Measurements from ENCODE around the gene PIP5K1C.

GRCh38 chr19:3632098-3632497 lies 68.2 kb downstream of the PIP5K1C start:
- TF ChIP-seq CTCF (IDR thresholded peaks at IDR 0.05 in 2 of 3, conservative IDR thresholded peaks at IDR 0.05 in 1 of 3; ENCODE audit: control insufficient read depth in 2 of 3, extremely low read depth in 1 of 3, insufficient read depth in 1 of 3, low read depth in 3 of 3, low read length in 3 of 3): no peak
- no peak for TF ChIP-seq EP300 (IDR thresholded peaks at IDR 0.05; ENCODE audit: borderline replicate concordance in 1 of 2, control insufficient read depth in 1 of 2, low read depth in 2 of 2, low read length in 2 of 2)
- TF ChIP-seq FOXM1 (IDR thresholded peaks at IDR 0.05; ENCODE audit: low read depth, low read length): no peak
- no peak for TF ChIP-seq POLR2A (IDR thresholded peaks at IDR 0.05; ENCODE audit: low read depth, low read length)
- no peak for TF ChIP-seq MAX (IDR thresholded peaks at IDR 0.05; ENCODE audit: low read depth, low read length)
- TF ChIP-seq GABPA (IDR thresholded peaks at IDR 0.05; ENCODE audit: low read depth): no peak
- no peak for TF ChIP-seq IKZF1 (conservative IDR thresholded peaks at IDR 0.05)
- no peak for TF ChIP-seq BRCA1 (IDR thresholded peaks at IDR 0.05; ENCODE audit: low read depth, low read length)
